PC-9 (cell line): ENCODE measurements around the gene ZNF415. TPM values are rescaled to one million over a fixed set of nuclear protein-coding genes. Genes with fewer than 3 reads are reported as not detected.

Source experiments
- BruUV-seq: library from RNA; stranded (reverse); fragments of 400-500 nt; replicated peaks from 2 replicates; lab custom pipeline; 2021; lab: Mats Ljungman, UMichigan
- CTCF ChIA-PET: fragments of 300-600 bp; sonication (Branson Sonifier 250); formaldehyde crosslinking; loops from one replicate; lab custom pipeline; 2022; ENCODE audit warnings: antibody characterized with exemption; lab: Charles Lee
- POLR2A ChIA-PET: fragments of 300-600 bp; sonication (Branson Sonifier 250); formaldehyde crosslinking; loops from one replicate; lab custom pipeline; 2022; ENCODE audit warnings: antibody characterized with exemption; ENCODE audit not compliant: unreplicated experiment; lab: Charles Lee
- DNase-seq, 2 experiments: peaks; one replicate each; pipeline versions ENCODE4 v3.0.0 to v3.0.0-alpha.2; 2015 to 2022; ENCODE audit warnings: mixed read lengths in 1 of 2
- H2AFZ ChIP-seq: fragments of 200-600 bp; sonication (generic); 2 replicates; pipeline ENCODE4 v1.8.1; 2017; ENCODE audit warnings: antibody characterized with exemption
- H3F3A ChIP-seq: fragments of 200-600 bp; sonication (generic); 2 replicates; pipeline ENCODE4 v1.8.1; 2017; ENCODE audit warnings: antibody characterized with exemption, mild to moderate bottlenecking, low read depth; ENCODE audit not compliant: insufficient read depth
- H3K27ac ChIP-seq: fragments of 200-600 bp; sonication (generic); 2 replicates; pipeline ENCODE4 v1.6.1; 2016; ENCODE audit warnings: mixed run types
- H3K27me3 ChIP-seq: fragments of 200-600 bp; sonication (generic); 2 replicates; pipeline ENCODE4 v1.6.1; 2016; ENCODE audit warnings: low read depth, mixed run types; ENCODE audit not compliant: insufficient read depth
- H3K36me3 ChIP-seq: fragments of 200-600 bp; sonication (generic); 2 replicates; pipeline ENCODE4 v1.6.1; 2016; ENCODE audit warnings: low read depth, mixed run types
- H3K4me1 ChIP-seq: fragments of 200-600 bp; sonication (generic); replicated peaks from 2 replicates; pipeline ENCODE4 v1.6.1; 2016; ENCODE audit warnings: mixed run types; ENCODE audit not compliant: insufficient read depth
- H3K4me2 ChIP-seq: fragments of 200-600 bp; sonication (generic); 2 replicates; pipeline ENCODE4 v1.6.1; 2017; ENCODE audit warnings: mixed run types
- H3K4me3 ChIP-seq: fragments of 200-600 bp; sonication (generic); 2 replicates; pipeline ENCODE4 v1.6.1; 2016; ENCODE audit warnings: mixed run types
- H3K79me2 ChIP-seq: fragments of 200-600 bp; sonication (generic); 2 replicates; pipeline ENCODE4 v1.6.1; 2017; ENCODE audit warnings: low read depth, mixed run types
- H3K9me2 ChIP-seq: fragments of 200-600 bp; sonication (generic); 2 replicates; pipeline ENCODE4 v1.8.1; 2017; ENCODE audit warnings: mild to moderate bottlenecking; ENCODE audit not compliant: insufficient read depth
- H3K9me3 ChIP-seq: fragments of 200-600 bp; sonication (generic); 2 replicates; pipeline ENCODE4 v1.8.1; 2016; ENCODE audit warnings: low read depth; ENCODE audit not compliant: insufficient read depth
- H4K20me1 ChIP-seq: fragments of 200-600 bp; sonication (generic); 2 replicates; pipeline ENCODE4 v1.8.1; 2017; ENCODE audit not compliant: insufficient read depth
- CTCF ChIP-seq: fragments of 200-600 bp; sonication (generic); conservative IDR thresholded peaks from 2 replicates; pipeline ENCODE4 v1.6.1; 2017; ENCODE audit warnings: mixed run types, antibody characterized with exemption, mild to moderate bottlenecking, moderate library complexity
- EZH2 ChIP-seq: fragments of 200-600 bp; sonication (generic); IDR thresholded peaks from 2 replicates; pipeline ENCODE4 v1.8.0; 2017; ENCODE audit warnings: antibody characterized with exemption, low read depth
- intact Hi-C: fragments of 100-400 bp; cut with micrococcal nuclease; formaldehyde crosslinking; loops from one replicate; pipeline ENCODE4 v1.10.0; 2022; ENCODE audit not compliant: unreplicated experiment
- total RNA-seq: library from RNA; stranded (reverse); gene quantifications from 2 replicates; pipeline ENCODE4 v1.2.3, GENCODE V29; 2021

ZNF415 gene
- total RNA-seq, 1 experiment from 2014 or later = 12.9 TPM

GRCh38 chr19:53082929-53083328 is 49.8 kb downstream of the ZNF415 start:
- Histone ChIP-seq H3K4me2 (no peak overlapping the region), H3K27ac (no peak overlapping the region), H3K27me3 (no peaks in the 10 kb centered on the region), H2AFZ (no peak overlapping the region), H4K20me1 (no peaks in the 10 kb centered on the region), H3K9me2 (no peaks in the 10 kb centered on the region), H3K9me3 (peaks cover 8% of the 10 kb centered on the region; the same call in 1 of the 2 replicates), H3K36me3 (peaks cover 39% of the 10 kb centered on the region), H3K4me1 (no peaks in the 10 kb centered on the region), H3K4me3 (no peak overlapping the region), H3F3A (no peaks in the 10 kb centered on the region), H3K79me2 (no peaks in the 10 kb centered on the region)
- BruUV-seq = no TSS peak
- POLR2A ChIA-PET = interaction anchor here (0.6 kb wide), 1 partner anchor 119 kb away, joined by 3 read pairs; no protein-coding TSS in a partner anchor
- CTCF ChIA-PET = no interaction called here
- TF ChIP-seq CTCF (no peak), EZH2 (no peak)
- intact Hi-C loops = no loop called here
- no peak for DNase-seq

GRCh38 chr19:53079313-53079924 is 53.3 kb downstream of the ZNF415 start:
- peaks cover 21% of the 10 kb centered on the region for H3K9me3 ChIP-seq
- no peak overlapping the region for H3K4me3 ChIP-seq
- POLR2A ChIA-PET = no interaction called here
- no peaks in the 10 kb centered on the region for H3K4me1 ChIP-seq
- DNase-seq = no peak
- no peak overlapping the region for H3K27ac ChIP-seq
- BruUV-seq = no TSS peak
- H3K27me3 ChIP-seq = no peaks in the 10 kb centered on the region
- H3K9me2 ChIP-seq = no peaks in the 10 kb centered on the region
- no peak overlapping the region for H3K4me2 ChIP-seq
- no peak overlapping the region for H2AFZ ChIP-seq
- intact Hi-C loops = no loop called here
- H3K36me3 ChIP-seq = peaks cover 54% of the 10 kb centered on the region
- no peaks in the 10 kb centered on the region for H4K20me1 ChIP-seq
- no peaks in the 10 kb centered on the region for H3K79me2 ChIP-seq
- no peaks in the 10 kb centered on the region for H3F3A ChIP-seq
- CTCF ChIA-PET = no interaction called here
- TF ChIP-seq CTCF (no peak), EZH2 (no peak)

GRCh38 chr19:53078668-53079067 is 54.0 kb downstream of the ZNF415 start:
- Histone ChIP-seq H4K20me1 (no peaks in the 10 kb centered on the region), H3K36me3 (peaks cover 62% of the 10 kb centered on the region), H3K9me3 (peaks cover 28% of the 10 kb centered on the region), H2AFZ (no peak overlapping the region), H3K27ac (no peak overlapping the region), H3K79me2 (no peaks in the 10 kb centered on the region), H3K4me1 (no peaks in the 10 kb centered on the region), H3K27me3 (no peaks in the 10 kb centered on the region), H3K4me3 (no peak overlapping the region), H3K4me2 (no peak overlapping the region), H3F3A (no peaks in the 10 kb centered on the region), H3K9me2 (no peaks in the 10 kb centered on the region)
- intact Hi-C loops = no loop called here
- TF ChIP-seq CTCF (no peak), EZH2 (no peak)
- POLR2A ChIA-PET = no interaction called here
- DNase-seq = no peak
- no TSS peak for BruUV-seq
- CTCF ChIA-PET = no interaction called here
